HG02852 (cell line): ENCODE measurements around the gene PSORS1C2.

Experiments
- ATAC-seq: cut with Tn5 transposase; IDR thresholded peaks from one replicate; pipeline ENCODE4 v1.9.1; 2021; ENCODE audit warnings: mild to moderate bottlenecking, moderate library complexity; ENCODE audit not compliant: unreplicated experiment

Gene PSORS1C2

GRCh38 chr6:31115941-31116560 is 22.8 kb downstream of the PSORS1C2 start:
- no peak for ATAC-seq

DNA sequence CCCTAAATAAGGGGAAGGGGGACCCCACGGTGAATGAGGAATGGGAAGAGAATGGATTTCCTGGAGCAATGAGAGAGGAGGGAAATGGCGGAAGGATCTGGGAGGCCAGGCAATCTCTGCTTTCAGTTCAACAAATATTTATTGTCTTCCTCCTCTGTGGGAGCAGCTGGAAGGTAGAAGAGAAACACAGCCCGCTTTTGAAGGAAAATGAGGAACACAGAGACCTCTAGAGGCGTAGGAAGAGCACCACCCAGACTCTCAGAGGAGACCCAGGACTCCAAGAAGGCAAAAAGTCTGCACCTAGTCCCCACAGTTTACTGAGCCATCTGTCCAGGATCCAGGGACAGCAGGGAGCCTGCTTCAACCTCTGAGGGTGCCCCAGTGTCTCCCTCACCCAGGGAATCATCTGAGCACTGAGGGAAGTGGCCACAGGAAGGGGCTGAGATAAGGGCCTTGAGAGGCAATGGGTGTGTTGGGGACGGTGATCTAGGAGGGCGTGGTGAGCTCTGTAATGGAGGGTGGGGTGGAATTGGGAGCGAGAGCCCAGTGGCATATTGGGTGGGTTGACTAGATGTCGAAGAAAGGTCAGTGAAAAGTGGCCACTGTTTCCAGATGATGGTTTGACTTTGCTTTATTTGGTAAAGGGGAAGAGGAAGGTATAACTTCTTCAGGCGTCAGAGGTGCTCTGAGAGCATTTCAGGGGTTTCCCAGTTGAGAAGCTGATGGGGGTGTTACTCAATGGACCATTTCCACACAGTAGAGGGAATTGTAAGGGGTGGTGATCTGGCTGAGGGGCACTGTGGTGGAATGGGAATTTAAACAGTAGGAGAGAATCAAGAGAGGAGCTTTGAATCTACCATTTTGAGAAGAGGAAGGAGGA is 23.7 kb downstream of the PSORS1C2 start:
- ATAC-seq: no peak

DNA sequence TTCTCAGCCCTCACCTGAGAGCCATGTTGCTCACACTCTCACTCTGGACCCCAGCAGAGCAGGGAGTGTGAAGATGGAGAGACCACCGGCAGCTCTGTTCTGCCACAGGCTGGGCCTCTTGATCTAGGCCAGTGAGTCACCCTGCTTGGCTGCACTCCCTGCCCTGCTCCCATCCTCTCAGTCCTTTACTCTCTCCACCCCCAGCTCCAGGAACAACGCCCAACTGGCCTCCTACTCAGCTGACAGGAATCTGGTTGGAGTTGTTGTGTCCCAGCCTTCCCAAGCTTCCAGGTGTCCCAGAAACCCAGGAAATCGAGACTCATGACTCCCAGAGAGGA is 24.4 kb downstream of the PSORS1C2 start, which contains the start of gene PSORS1C1:
Gene PSORS1C1 (plus strand): TSS at position 260 of the 338 bp plus-strand sequence. CDS start 14,833 bp downstream, outside the sequence.
- ATAC-seq: no peak

DNA sequence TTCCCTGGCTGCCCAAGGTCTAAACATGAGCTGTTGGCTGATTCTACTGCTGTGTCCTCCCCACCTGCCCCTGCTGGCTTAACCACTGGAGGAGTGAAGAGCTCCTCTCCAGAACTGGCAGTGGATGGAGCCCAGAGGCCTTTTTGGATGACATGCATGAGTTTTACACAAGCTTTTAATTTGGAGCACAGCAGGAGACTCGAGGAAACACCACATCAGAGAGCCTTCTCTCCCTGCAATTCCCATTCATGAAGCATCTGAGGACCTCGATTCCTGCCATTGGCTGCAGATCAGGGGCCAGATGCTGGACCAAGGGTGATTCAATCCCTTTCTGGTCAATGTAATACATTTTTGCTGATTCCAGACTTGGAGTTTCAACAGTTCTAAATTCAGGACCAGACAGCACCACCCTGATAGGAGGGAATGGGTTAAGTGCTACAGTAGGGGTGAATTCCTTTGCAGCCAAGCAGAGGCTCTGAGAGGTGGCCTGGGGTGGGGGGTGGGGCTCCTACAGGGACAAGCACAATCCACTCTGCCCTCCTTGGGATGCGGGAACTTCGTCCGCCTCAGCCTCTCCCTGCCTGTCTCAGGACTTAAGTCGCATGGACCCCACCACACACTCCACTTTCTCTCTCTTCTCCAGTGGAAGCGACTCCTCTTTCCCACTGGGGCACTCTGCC is 24.9 kb downstream of the PSORS1C2 start:
- no peak for ATAC-seq

- no peak for ATAC-seq
These were observed 26.4 kb downstream of the PSORS1C2 start, which contains the start of gene C6orf15 for GRCh38 chr6:31112478-31112877. Gene C6orf15 (minus strand): TSS chr6:31112575. CDS start chr6:31112555, 20 bp downstream.

- no peak for ATAC-seq
These were observed 27.2 kb downstream of the PSORS1C2 start for GRCh38 chr6:31111712-31112111.

DNA sequence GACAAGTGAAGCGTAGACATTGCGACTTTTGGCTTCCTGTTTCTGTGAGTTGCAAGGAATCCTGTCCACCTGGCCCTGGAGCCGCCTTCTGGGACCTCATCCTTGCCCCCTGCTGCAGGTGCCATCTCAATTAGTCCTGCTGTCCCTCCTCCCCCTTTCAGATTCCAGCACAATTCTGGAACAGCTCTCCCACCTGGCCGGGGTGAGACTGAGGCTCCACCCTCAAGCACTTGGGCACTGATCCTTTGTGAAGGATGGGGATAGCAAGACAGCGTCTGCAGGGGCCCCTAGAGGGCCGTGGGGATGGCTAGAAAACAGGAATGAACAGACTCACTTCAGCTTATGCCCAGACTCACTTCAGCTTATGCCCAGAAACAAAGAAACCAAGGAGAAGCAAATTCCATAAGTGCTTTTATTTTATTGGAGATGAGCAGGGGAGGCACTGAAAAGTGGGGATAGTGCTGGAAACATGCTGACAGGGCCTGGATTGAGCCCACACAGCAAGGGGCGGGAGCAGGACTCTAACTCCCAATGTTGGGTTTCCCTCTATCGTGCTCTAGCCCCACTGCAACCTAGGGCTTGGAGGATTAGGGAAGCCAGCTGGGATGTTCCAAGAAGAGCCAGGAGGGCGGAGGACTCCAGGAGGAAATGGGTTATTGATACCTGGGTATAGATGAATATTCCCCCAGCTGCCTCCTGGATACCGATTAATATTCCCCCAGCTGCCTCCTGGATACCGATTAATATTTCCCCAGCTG is 27.9 kb downstream of the PSORS1C2 start:
- ATAC-seq: no peak

DNA sequence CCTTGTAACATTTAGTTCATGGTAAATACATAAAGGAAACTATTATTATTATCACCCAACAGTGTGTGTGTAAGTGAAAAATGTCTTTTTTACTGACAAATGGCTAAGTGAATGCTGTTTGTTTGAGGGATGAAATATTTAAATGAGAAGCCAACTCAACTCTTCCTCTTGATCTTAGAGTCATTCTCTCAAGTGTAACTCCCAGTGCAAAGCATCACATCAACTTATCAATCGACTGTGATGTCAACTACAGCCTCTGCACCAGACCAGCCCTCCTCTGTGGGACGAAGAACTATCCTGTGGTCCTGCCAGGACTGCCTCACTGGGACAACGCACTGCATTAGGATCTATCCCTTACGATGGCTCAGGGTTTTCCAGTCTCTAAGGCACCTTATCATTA is 31.8 kb downstream of the PSORS1C2 start:
- no peak for ATAC-seq

DNA sequence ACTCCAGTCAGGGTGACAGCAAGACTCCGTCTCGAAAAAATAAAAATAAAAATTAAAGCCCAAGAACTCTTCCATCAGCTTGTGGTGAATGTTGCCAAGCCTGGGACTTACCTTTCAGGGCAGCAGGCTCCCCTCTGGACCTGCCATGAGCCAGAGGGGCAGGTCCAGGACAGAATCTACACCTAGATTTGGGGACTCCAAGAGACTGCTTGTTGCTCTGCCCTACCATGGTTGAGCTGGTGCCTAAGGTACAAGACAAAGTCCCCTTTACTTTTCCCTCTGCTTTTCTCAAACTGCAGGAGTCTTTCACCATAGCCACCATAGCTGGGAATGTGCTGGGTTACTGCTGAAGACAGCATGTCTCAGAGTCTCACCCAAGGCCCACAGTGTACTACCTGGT is 35.7 kb downstream of the PSORS1C2 start:
- no peak for ATAC-seq

- no peak for ATAC-seq
These were observed 40.4 kb downstream of the PSORS1C2 start for GRCh38 chr6:31098449-31098938.

- ATAC-seq: no peak
These were observed 42.2 kb downstream of the PSORS1C2 start for GRCh38 chr6:31096656-31097055.

DNA sequence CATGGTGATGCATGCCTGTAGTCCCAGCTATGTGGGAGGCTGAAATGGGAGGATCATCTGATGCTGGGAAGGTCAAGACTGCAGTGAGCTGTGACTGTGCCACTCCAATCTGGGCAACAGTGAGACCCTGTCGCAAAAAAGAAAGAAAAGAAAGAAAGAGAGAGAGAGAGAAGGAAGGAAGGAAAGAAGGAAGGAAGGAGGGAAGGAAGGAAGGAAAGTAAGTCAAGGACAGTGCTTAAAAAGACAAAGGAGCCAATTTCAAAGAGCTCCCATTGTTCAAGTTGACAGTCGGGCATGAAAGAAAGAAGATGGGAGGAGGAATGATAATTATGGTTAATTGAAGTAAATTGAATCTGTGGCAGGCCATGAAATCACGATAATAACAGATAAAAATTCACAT is 42.7 kb downstream of the PSORS1C2 start:
- ATAC-seq: no peak

GRCh38 chr6:31094389-31094881 is 44.4 kb downstream of the PSORS1C2 start:
- no peak for ATAC-seq

- ATAC-seq: no peak
These were observed 45.9 kb downstream of the PSORS1C2 start for GRCh38 chr6:31092769-31093505.

DNA sequence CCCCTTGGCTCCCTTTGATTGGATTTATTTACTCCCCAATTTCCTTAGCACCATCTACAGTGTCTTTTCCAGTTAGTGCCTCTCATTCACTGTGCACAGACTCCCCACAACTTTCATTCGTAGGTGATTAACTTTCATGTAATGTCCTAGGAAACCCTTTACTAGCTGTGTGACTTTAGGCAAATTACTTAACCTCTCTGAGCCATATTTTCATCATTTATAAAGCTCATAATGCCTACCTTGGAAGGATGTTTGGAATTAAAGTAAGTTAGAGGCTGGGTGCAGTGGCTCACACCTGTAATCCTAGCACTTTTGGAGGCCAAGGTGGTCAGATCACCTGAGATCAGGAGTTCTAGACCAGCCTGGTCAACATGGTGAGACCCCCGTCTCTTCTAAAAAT is 46.6 kb downstream of the PSORS1C2 start:
- no peak for ATAC-seq

DNA sequence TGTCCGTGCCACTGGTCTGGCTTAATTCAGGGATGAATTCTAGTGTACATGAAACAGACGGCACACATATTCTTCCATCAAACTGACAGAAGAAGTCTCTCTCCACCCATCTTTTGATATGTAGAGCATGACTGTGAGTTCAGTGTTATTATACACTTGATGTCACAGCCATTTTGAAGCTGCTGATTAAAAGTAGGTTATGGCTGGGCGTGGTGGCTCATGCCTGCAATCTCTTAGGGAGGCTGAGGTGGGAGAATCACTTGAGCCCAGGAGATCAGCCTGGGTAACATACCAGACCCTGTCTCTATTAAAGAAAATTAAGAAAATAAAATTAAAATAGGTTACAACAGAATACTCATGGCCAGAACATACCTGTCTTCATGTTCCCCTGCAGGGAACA is 47.2 kb downstream of the PSORS1C2 start:
- no peak for ATAC-seq

DNA sequence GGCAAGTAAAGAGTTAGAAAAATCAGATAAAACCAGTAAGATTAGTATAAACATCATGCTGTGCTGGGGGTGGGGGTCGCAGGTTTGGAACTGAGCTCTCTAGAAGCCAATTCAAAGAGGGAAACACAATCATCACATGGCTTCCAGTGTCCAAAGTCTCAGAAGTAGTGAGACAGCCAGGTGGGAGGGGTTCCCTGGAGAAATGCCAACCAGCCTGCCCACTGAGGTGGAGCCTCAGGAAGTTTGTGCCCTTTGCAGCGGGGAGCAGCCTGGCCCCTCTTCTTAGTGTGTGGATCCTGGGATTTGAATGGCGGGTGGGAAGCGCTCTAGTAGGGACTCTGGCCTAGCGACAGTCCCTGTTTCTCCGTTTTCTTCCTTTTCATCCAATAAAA is 47.9 kb downstream of the PSORS1C2 start:
- no peak for ATAC-seq

DNA sequence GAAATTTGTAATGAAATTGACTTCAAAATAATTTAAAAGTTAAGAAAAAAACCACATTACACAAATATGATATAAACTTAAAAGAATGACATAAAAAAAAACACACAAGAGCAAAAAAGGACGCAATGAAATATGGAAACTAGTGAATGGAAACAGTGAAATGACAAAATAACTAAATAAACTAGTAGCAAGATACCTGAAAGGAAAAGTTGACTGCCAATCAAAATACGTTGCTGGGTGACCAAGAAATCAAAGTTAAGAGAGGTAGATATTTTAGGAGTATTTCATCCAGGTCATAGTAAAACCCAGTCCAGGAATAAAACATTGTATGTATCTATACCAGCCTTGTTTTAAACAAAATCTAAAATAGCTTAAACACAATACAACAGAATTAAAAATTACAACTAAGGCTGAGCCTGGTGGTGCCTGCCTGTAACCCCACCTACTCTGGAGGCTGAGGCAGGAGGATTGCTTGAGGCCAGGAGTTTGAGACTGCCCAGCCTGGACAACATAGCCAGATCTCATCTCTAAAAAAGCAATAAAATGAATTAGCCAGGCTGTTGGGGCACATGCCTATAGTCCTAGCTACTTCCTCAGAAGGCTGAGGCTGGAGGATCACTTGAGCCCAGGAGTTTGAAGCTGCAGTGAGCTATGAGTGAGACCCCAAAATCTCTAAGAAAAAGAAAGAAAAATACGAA is 48.4 kb downstream of the PSORS1C2 start:
- ATAC-seq: no peak
